Nephron (organoid): ENCODE results near the gene TXNDC17.

Experiments used
- H3K27ac Mint-ChIP-seq, 3 experiments: 2 replicates each; pipeline ENCODE4 v1.8.0; 2020; ENCODE audit warnings: mixed read lengths in 3 of 3, mild to moderate bottlenecking in 2 of 3, moderate library complexity in 1 of 3
- H3K27me3 Mint-ChIP-seq: 2 replicates; pipeline ENCODE4 v1.8.0; 2021; ENCODE audit warnings: low read depth, mild to moderate bottlenecking, moderate library complexity, mixed read lengths
- H3K36me3 Mint-ChIP-seq: 2 replicates; pipeline ENCODE4 v1.8.0; 2020; ENCODE audit warnings: low read depth, mixed read lengths
- H3K4me1 Mint-ChIP-seq: 2 replicates; pipeline ENCODE4 v1.8.0; 2020; ENCODE audit warnings: mixed read lengths
- H3K4me3 Mint-ChIP-seq, 3 experiments: 2 replicates each; pipeline ENCODE4 v1.8.0; 2020; ENCODE audit warnings: mild to moderate bottlenecking in 3 of 3, mixed read lengths in 3 of 3, moderate library complexity in 2 of 3
- H3K9me3 Mint-ChIP-seq: 2 replicates; pipeline ENCODE4 v1.8.0; 2020; ENCODE audit warnings: mixed read lengths
- TF ChIP-seq, protein P1 (sequence below), 3 experiments: fragments of 200-600 bp; sonication (generic); IDR thresholded peaks; one replicate each; pipeline ENCODE4 v1.5.0; 2021; ENCODE audit warnings: antibody characterized with exemption in 3 of 3; ENCODE audit not compliant: unreplicated experiment in 3 of 3

TXNDC17 gene

DNA sequence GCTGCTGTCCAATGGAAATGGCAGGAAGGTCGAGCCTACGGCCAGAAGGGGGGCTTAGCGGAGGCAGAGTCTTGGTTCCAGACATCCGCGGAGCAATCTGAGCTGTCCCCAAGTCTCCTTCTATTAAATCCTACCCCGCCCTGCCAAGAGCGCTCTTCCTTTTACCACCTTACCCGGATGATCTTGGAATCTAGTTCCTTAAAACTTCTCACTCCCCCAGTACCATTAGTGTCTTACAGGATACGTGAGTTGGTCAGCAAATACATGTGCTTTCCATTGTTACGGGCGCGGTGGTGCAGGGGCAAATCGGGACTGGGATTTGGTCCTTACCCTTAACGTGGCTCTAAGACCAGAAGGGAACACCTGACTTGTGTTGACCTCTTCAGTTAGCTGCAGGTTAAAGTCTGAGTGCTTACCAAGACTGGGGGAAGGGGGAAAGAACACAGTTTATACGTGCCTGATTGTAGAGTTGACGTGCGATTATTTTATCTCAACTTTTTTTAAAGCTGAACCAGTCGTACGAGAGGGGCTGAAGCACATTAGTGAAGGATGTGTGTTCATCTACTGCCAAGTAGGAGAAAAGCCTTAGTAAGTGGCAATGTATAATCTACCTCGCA is 495 bp downstream of the TXNDC17 start:
- Mint-ChIP-seq H3K27ac (peak overlapping the region; percentile 99 to 100 (median 99)), H3K27me3 (no peaks in the 10 kb centered on the region), H3K4me1 (peaks cover 26% of the 10 kb centered on the region), H3K9me3 (no peaks in the 10 kb centered on the region), H3K36me3 (peaks cover 21% of the 10 kb centered on the region), H3K4me3 (peak overlapping the region; percentile 95 to 98 (median 96))
- TF ChIP-seq, protein P1, sequence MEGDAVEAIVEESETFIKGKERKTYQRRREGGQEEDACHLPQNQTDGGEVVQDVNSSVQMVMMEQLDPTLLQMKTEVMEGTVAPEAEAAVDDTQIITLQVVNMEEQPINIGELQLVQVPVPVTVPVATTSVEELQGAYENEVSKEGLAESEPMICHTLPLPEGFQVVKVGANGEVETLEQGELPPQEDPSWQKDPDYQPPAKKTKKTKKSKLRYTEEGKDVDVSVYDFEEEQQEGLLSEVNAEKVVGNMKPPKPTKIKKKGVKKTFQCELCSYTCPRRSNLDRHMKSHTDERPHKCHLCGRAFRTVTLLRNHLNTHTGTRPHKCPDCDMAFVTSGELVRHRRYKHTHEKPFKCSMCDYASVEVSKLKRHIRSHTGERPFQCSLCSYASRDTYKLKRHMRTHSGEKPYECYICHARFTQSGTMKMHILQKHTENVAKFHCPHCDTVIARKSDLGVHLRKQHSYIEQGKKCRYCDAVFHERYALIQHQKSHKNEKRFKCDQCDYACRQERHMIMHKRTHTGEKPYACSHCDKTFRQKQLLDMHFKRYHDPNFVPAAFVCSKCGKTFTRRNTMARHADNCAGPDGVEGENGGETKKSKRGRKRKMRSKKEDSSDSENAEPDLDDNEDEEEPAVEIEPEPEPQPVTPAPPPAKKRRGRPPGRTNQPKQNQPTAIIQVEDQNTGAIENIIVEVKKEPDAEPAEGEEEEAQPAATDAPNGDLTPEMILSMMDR (IDR thresholded peaks at IDR 0.05; ENCODE audit: unreplicated experiment in 3 of 3): no peak

- peaks cover 26% of the 10 kb centered on the region for H3K4me1 Mint-ChIP-seq
- no peaks in the 10 kb centered on the region for H3K9me3 Mint-ChIP-seq
- H3K4me3 Mint-ChIP-seq: peak overlapping the region; percentile 83 to 98 (median 95)
- H3K36me3 Mint-ChIP-seq: peaks cover 28% of the 10 kb centered on the region
- TF ChIP-seq, protein P1 (IDR thresholded peaks at IDR 0.05; ENCODE audit: unreplicated experiment in 3 of 3): no peak
- H3K27ac Mint-ChIP-seq: peak overlapping the region in 2 of 3 experiments; percentile 62
- no peaks in the 10 kb centered on the region for H3K27me3 Mint-ChIP-seq
Observed at GRCh38 chr17:6642592-6642991, 1.7 kb downstream of the TXNDC17 start.

- TF ChIP-seq, protein P1 (IDR thresholded peaks at IDR 0.05; ENCODE audit: unreplicated experiment in 3 of 3): no peak
- Mint-ChIP-seq H3K4me3 (peak overlapping the region in 2 of 3 experiments; percentile 28 to 72), H3K27me3 (no peaks in the 10 kb centered on the region), H3K36me3 (peaks cover 30% of the 10 kb centered on the region), H3K9me3 (no peaks in the 10 kb centered on the region), H3K27ac (peak overlapping the region in 1 of 3 experiments; percentile 35), H3K4me1 (peaks cover 35% of the 10 kb centered on the region)
Observed at GRCh38 chr17:6643451-6644125, 2.7 kb downstream of the TXNDC17 start.

- H3K4me1 Mint-ChIP-seq: peaks cover 42% of the 10 kb centered on the region
- no peak overlapping the region for H3K27ac Mint-ChIP-seq
- H3K9me3 Mint-ChIP-seq: no peaks in the 10 kb centered on the region
- peak overlapping the region; percentile 50 to 56 (median 53) for H3K4me3 Mint-ChIP-seq
- TF ChIP-seq, protein P1 (IDR thresholded peaks at IDR 0.05; ENCODE audit: unreplicated experiment in 3 of 3): peak in 2 of 3 experiments; percentile 14 to 16
- H3K36me3 Mint-ChIP-seq: peaks cover 32% of the 10 kb centered on the region
- H3K27me3 Mint-ChIP-seq: peaks cover 7% of the 10 kb centered on the region
Observed at GRCh38 chr17:6648181-6648580, 7.3 kb downstream of the TXNDC17 start.

GRCh38 chr17:6651354-6651918 is 10.6 kb downstream of the TXNDC17 start, which contains the start of the genes C17orf100 and MED31:
TSS of gene C17orf100 (plus strand) at chr17:6651762. CDS start at chr17:6651914, 152 bp downstream.
TSS of gene MED31 (minus strand) at chr17:6651605. CDS start at chr17:6651528, 77 bp downstream.
- H3K27me3 Mint-ChIP-seq: peaks cover 39% of the 10 kb centered on the region
- TF ChIP-seq, protein P1 (IDR thresholded peaks at IDR 0.05; ENCODE audit: unreplicated experiment in 3 of 3): no peak
- peak within 1 kb of the TSS; percentile 60 to 96 (median 91) for H3K27ac Mint-ChIP-seq
- no peaks in the 10 kb centered on the region for H3K9me3 Mint-ChIP-seq
- H3K4me3 Mint-ChIP-seq: peak within 1 kb of the TSS; percentile 98 to 100 (median 99)
- peaks cover 66% of the 10 kb centered on the region for H3K4me1 Mint-ChIP-seq
- H3K36me3 Mint-ChIP-seq: peaks cover 14% of the 10 kb centered on the region
